PC-3 (cell line): Measurements from ENCODE around the gene FMC1. TPM values are rescaled to one million over a fixed set of nuclear protein-coding genes. Genes with fewer than 3 reads are reported as not detected.

ENCODE experiments used
- ATAC-seq: fragments of 200-7000 bp; cut with Tn5 transposase; 2 replicates; pipeline ENCODE4 v1.9.1; 2020; ENCODE audit warnings: mild to moderate bottlenecking, moderate library complexity
- BruUV-seq: library from RNA; stranded (reverse); fragments of 400-500 nt; replicated peaks from 2 replicates; lab custom pipeline; 2021; lab: Mats Ljungman, UMichigan
- CTCF ChIA-PET: fragments of 300-600 bp; sonication (Branson Sonifier 250); formaldehyde crosslinking; loops from one replicate; lab custom pipeline; 2022; ENCODE audit warnings: antibody characterized with exemption; lab: Charles Lee
- POLR2A ChIA-PET: fragments of 300-600 bp; sonication (Branson Sonifier 250); formaldehyde crosslinking; loops from one replicate; lab custom pipeline; 2022; ENCODE audit warnings: antibody characterized with exemption; ENCODE audit not compliant: unreplicated experiment; lab: Charles Lee
- DNase-seq: peaks from one replicate; pipeline ENCODE4 v3.0.0-alpha.2; 2015
- H2AFZ ChIP-seq: fragments of 300-600 bp; sonication (generic); 2 replicates; pipeline ENCODE4 v1.6.0; 2016; ENCODE audit warnings: antibody characterized with exemption, low read length
- H3F3A ChIP-seq: fragments of 300-600 bp; sonication (generic); one replicate; pipeline ENCODE4 v1.6.0; 2017; ENCODE audit warnings: antibody characterized with exemption, low read length, control low read depth, mild to moderate bottlenecking; ENCODE audit not compliant: unreplicated experiment
- H3K27ac ChIP-seq: fragments of 300-600 bp; sonication (generic); 2 replicates; pipeline ENCODE4 v1.5.1; 2016; ENCODE audit warnings: mild to moderate bottlenecking, low read length
- H3K27me3 ChIP-seq: fragments of 300-600 bp; sonication (generic); 2 replicates; pipeline ENCODE4 v1.6.1; 2016; ENCODE audit warnings: low read length, mixed read lengths
- H3K36me3 ChIP-seq: fragments of 300-600 bp; sonication (generic); 2 replicates; pipeline ENCODE4 v1.6.1; 2016; ENCODE audit warnings: low read depth, mixed run types, low read length, mixed read lengths
- H3K4me1 ChIP-seq: fragments of 300-600 bp; sonication (generic); 2 replicates; pipeline ENCODE4 v1.5.1; 2016; ENCODE audit warnings: low read length; ENCODE audit not compliant: insufficient read depth
- H3K4me2 ChIP-seq: fragments of 300-600 bp; sonication (generic); 2 replicates; pipeline ENCODE4 v1.6.0; 2016; ENCODE audit warnings: low read length
- H3K4me3 ChIP-seq: fragments of 300-600 bp; sonication (generic); 2 replicates; pipeline ENCODE4 v1.5.1; 2016; ENCODE audit warnings: mild to moderate bottlenecking, low read length, mixed read lengths
- H3K79me2 ChIP-seq: fragments of 300-600 bp; sonication (generic); 2 replicates; pipeline ENCODE4 v1.6.1; 2017; ENCODE audit warnings: low read length, mixed read lengths
- H3K9ac ChIP-seq: fragments of 300-600 bp; sonication (generic); 2 replicates; pipeline ENCODE4 v1.6.0; 2016; ENCODE audit warnings: mild to moderate bottlenecking, low read length
- H3K9me2 ChIP-seq: fragments of 300-600 bp; sonication (generic); replicated peaks from 2 replicates; pipeline ENCODE4 v1.6.1; 2016; ENCODE audit warnings: mixed run types, low read length, mixed read lengths
- H3K9me3 ChIP-seq: fragments of 300-600 bp; sonication (generic); 2 replicates; pipeline ENCODE4 v1.6.1; 2016; ENCODE audit warnings: low read length, mixed read lengths
- H4K20me1 ChIP-seq: fragments of 300-600 bp; sonication (generic); 2 replicates; pipeline ENCODE4 v1.6.1; 2016; ENCODE audit warnings: low read length, mixed read lengths
- CTCF ChIP-seq: fragments of 300-600 bp; sonication (generic); conservative IDR thresholded peaks from 2 replicates; pipeline ENCODE4 v1.5.1; 2017; ENCODE audit warnings: antibody characterized with exemption, low read depth, mild to moderate bottlenecking, low read length
- EZH2 ChIP-seq: fragments of 300-600 bp; sonication (generic); IDR thresholded peaks from one replicate; pipeline ENCODE4 v1.6.1; 2017; ENCODE audit warnings: antibody characterized with exemption, mild to moderate bottlenecking, low read length; ENCODE audit not compliant: unreplicated experiment
- EZH2phosphoT487 ChIP-seq: fragments of 300-600 bp; sonication (generic); IDR thresholded peaks from 2 replicates; pipeline ENCODE4 v1.6.1; 2018; ENCODE audit warnings: mild to moderate bottlenecking, antibody characterized with exemption, low read length, borderline replicate concordance
- intact Hi-C: fragments of 100-400 bp; cut with micrococcal nuclease; formaldehyde crosslinking; loops from 2 replicates; pipeline ENCODE4 v1.9.0; 2023
- total RNA-seq: library from RNA; depleted of rRNA; stranded (reverse); fragments of >200 nt; gene quantifications from 2 replicates; pipeline ENCODE4 v1.2.3, GENCODE V29; 2014

Gene FMC1
- total RNA-seq, 1 experiment from 2014 or later: 12.2 TPM

- POLR2A ChIA-PET: no interaction called here
These were observed 41.3 kb downstream of the FMC1 start for GRCh38 chr7:139382439-139382838.

GRCh38 chr7:139384611-139385010, 43.5 kb downstream of the FMC1 start:
- TF ChIP-seq EZH2 (no peak), EZH2phosphoT487 (no peak), CTCF (no peak)
- POLR2A ChIA-PET: no interaction called here
- ATAC-seq: no peak
- Histone ChIP-seq H3K27me3 (no peaks in the 10 kb centered on the region), H3K36me3 (peaks cover 22% of the 10 kb centered on the region), H3K79me2 (peaks cover 46% of the 10 kb centered on the region), H3K9me2 (no peaks in the 10 kb centered on the region), H2AFZ (no peak overlapping the region), H3K4me1 (no peaks in the 10 kb centered on the region), H3K9ac (no peak overlapping the region), H3F3A (no peaks in the 10 kb centered on the region), H3K4me3 (no peak overlapping the region), H3K27ac (no peak overlapping the region), H3K4me2 (no peak overlapping the region), H3K9me3 (no peaks in the 10 kb centered on the region), H4K20me1 (no peaks in the 10 kb centered on the region; the same call in 1 of the 2 replicates)
- CTCF ChIA-PET: no interaction called here
- intact Hi-C loops: no loop called here
- BruUV-seq: no TSS peak
- DNase-seq: no peak

More at GRCh38 chr7:139382439-139382838, 41.3 kb downstream of the FMC1 start:
- Histone ChIP-seq H3K36me3 (peaks cover 27% of the 10 kb centered on the region), H3K4me3 (no peak overlapping the region), H3K4me2 (no peak overlapping the region), H2AFZ (no peak overlapping the region), H3K27ac (no peak overlapping the region), H3K9ac (no peak overlapping the region), H3K4me1 (no peaks in the 10 kb centered on the region), H3K27me3 (no peaks in the 10 kb centered on the region), H3F3A (no peaks in the 10 kb centered on the region), H3K9me2 (no peaks in the 10 kb centered on the region), H3K79me2 (peaks cover 35% of the 10 kb centered on the region), H3K9me3 (no peaks in the 10 kb centered on the region), H4K20me1 (no peaks in the 10 kb centered on the region)
- no peak for ATAC-seq
- no TSS peak for BruUV-seq
- no peak for DNase-seq
- CTCF ChIA-PET: no interaction called here
- TF ChIP-seq CTCF (no peak), EZH2 (no peak), EZH2phosphoT487 (no peak)
- intact Hi-C loops: no loop called here

- no peaks in the 10 kb centered on the region for H3K27me3 ChIP-seq
- H3K79me2 ChIP-seq: peaks cover 65% of the 10 kb centered on the region
- ATAC-seq (no peak), DNase-seq (no peak)
- H3K9me3 ChIP-seq: no peaks in the 10 kb centered on the region
- intact Hi-C loops: no loop called here
- H3F3A ChIP-seq: no peaks in the 10 kb centered on the region
- ChIA-PET CTCF (no interaction called here), POLR2A (no interaction called here)
- TF ChIP-seq CTCF (no peak), EZH2 (no peak), EZH2phosphoT487 (no peak)
- no TSS peak for BruUV-seq
- no peak overlapping the region for H3K4me3 ChIP-seq
- H3K27ac ChIP-seq: no peak overlapping the region
- peaks cover 17% of the 10 kb centered on the region for H3K36me3 ChIP-seq
- H3K9ac ChIP-seq: no peak overlapping the region
- H3K4me2 ChIP-seq: no peak overlapping the region
- no peaks in the 10 kb centered on the region for H3K9me2 ChIP-seq
- H3K4me1 ChIP-seq: no peaks in the 10 kb centered on the region
- no peak overlapping the region for H2AFZ ChIP-seq
- H4K20me1 ChIP-seq: no peaks in the 10 kb centered on the region; the same call in 1 of the 2 replicates
These were observed 46.5 kb downstream of the FMC1 start for GRCh38 chr7:139387594-139387993.
